DOHH2 (cell line): ENCODE data around the gene RHOT1.

Experiments used
- EZH2phosphoT487 ChIP-seq: fragments of 200-600 bp; sonication (generic); IDR thresholded peaks from 2 replicates; pipeline ENCODE4 v1.6.1; 2017; ENCODE audit warnings: borderline replicate concordance, mild to moderate bottlenecking, antibody characterized with exemption, low read length, moderate library complexity, mixed read lengths
- TF ChIP-seq, protein P1 (sequence below): fragments of 200-600 bp; sonication (generic); IDR thresholded peaks from one replicate; pipeline ENCODE4 v1.5.1; 2014; ENCODE audit warnings: antibody characterized with exemption, mild to moderate bottlenecking, low read depth, low read length; ENCODE audit not compliant: poor library complexity, severe bottlenecking

DNA sequence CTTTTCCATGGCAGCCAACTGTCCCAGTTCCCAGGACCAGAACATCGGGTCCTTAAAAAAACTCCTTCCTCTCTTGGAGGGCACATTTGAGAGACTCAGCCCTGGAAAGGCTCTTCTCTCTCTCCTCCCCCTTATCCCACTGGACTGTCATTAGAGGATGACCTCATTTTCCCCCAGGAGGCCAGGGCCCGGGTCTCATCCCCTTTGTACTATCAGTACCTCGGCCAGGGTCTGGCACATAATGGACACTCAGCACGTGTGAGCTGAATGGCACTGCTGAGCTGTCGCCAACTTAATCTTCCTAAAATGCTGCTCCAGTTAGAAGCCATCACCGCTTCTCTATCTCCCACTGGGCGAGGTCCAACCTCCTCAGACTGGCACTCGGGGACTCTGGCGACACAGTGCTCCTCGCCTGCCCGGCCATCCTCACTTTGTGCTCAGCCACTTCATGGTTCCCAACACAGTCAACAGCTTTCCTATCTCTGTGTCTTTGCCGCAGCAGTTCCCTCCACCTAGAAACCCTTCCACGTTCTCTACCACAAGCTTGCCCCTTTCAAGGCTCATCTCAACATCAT lies 119.7 kb downstream of the RHOT1 start:
- TF ChIP-seq, protein P1, sequence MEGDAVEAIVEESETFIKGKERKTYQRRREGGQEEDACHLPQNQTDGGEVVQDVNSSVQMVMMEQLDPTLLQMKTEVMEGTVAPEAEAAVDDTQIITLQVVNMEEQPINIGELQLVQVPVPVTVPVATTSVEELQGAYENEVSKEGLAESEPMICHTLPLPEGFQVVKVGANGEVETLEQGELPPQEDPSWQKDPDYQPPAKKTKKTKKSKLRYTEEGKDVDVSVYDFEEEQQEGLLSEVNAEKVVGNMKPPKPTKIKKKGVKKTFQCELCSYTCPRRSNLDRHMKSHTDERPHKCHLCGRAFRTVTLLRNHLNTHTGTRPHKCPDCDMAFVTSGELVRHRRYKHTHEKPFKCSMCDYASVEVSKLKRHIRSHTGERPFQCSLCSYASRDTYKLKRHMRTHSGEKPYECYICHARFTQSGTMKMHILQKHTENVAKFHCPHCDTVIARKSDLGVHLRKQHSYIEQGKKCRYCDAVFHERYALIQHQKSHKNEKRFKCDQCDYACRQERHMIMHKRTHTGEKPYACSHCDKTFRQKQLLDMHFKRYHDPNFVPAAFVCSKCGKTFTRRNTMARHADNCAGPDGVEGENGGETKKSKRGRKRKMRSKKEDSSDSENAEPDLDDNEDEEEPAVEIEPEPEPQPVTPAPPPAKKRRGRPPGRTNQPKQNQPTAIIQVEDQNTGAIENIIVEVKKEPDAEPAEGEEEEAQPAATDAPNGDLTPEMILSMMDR: no peak
- TF ChIP-seq EZH2phosphoT487: no peak
